Stomach (tissue), 9 donors: Measurements from ENCODE around the gene E2F2. TPM values are rescaled to one million over a fixed set of nuclear protein-coding genes. Genes with fewer than 3 reads are reported as not detected.

ENCODE experiments used
- DNase-seq, 2 donors: peaks; one replicate each; pipeline versions ENCODE4 v3.0.0 to v3.0.0-alpha.2; 2013 to 2019
- H3K27ac ChIP-seq, 5 donors: fragments of 200-600 bp in 4 of 5; sonication (generic) in 4 of 5; one replicate each; pipeline ENCODE4 v1.5.1; 2013 to 2019; ENCODE audit warnings: mild to moderate bottlenecking in 1 of 5, moderate library complexity in 1 of 5
- H3K27me3 ChIP-seq, 3 donors: fragments of 200-600 bp; sonication (generic); one replicate each; pipeline ENCODE4 v1.5.1; 2017 to 2019; ENCODE audit warnings: mixed run types in 1 of 3
- H3K36me3 ChIP-seq, 4 donors: fragments of 200-600 bp; sonication (generic); 1 replicate in 3 of 4; 2 replicates in 1 of 4; pipeline ENCODE4 v1.5.1; 2016 to 2019
- H3K4me1 ChIP-seq, 4 donors: fragments of 200-600 bp; sonication (generic); one replicate each; pipeline ENCODE4 v1.5.1; 2016 to 2019
- H3K4me3 ChIP-seq, 4 donors: fragments of 200-600 bp; sonication (generic) in 3 of 4; one replicate each; pipeline ENCODE4 v1.5.1; 2016 to 2019; ENCODE audit warnings: mild to moderate bottlenecking in 1 of 4
- H3K9me3 ChIP-seq, 4 donors: fragments of 200-600 bp; sonication (generic); one replicate each; pipeline ENCODE4 v1.5.1; 2016 to 2019
- EP300 ChIP-seq: sonication (generic); formaldehyde crosslinking; IDR thresholded peaks from one replicate; pipeline ENCODE4 v1.6.1; 2017; ENCODE audit warnings: antibody characterized with exemption
- POLR2A ChIP-seq, 4 donors: fragments of 450-650 bp; IDR thresholded peaks; one replicate each; pipeline ENCODE4 v1.6.1; 2016; ENCODE audit warnings: antibody characterized with exemption in 4 of 4, control low read depth in 2 of 4, mild to moderate bottlenecking in 1 of 4, moderate library complexity in 1 of 4
- POLR2AphosphoS5 ChIP-seq, 3 donors: sonication (generic); formaldehyde crosslinking; IDR thresholded peaks; one replicate each; pipeline ENCODE4 v1.6.1; 2016; ENCODE audit warnings: antibody characterized with exemption in 3 of 3
- WGBS, 5 donors: extraction: QIAGEN DNeasy Blood & Tissue Kit in 3 of 5; methylation state at CpG; one replicate each; pipeline versions ENCODE4 v1.1.5 to v1.1.7; 2013 to 2018; 5-methylcytosine and 5-hydroxymethylcytosine counted together
- intact Hi-C: fragments of 100-400 bp; cut with DNase I; formaldehyde crosslinking; loops from one replicate; pipeline ENCODE4 v1.15.1; 2023; ENCODE audit warnings: low total_unique reads
- polyA plus RNA-seq, 3 donors: library from polyadenylated mRNA; stranded (reverse); fragments of 200-250 nt; gene quantifications; one replicate each; pipeline ENCODE4 v1.2.3, GENCODE V29; 2013
- total RNA-seq, 5 donors: library from RNA; depleted of rRNA; stranded (reverse); fragments of >200 nt; gene quantifications; one replicate each; pipeline versions ENCODE4 v1.1.0 to v1.2.3, GENCODE V29; 2014 to 2016
- TF ChIP-seq, protein P1 (sequence below), 7 experiments: fragments of 450-650 bp in 4 of 7; fragments of 200-600 bp in 3 of 7; sonication (generic) in 3 of 7; IDR thresholded peaks; one replicate each; pipeline ENCODE4 v1.5.1; 2016 to 2019; ENCODE audit warnings: antibody characterized with exemption in 7 of 7, control low read depth in 2 of 7, mild to moderate bottlenecking in 1 of 7
- donor health status: healthy with polysubstance abuse.
- donor health status: Bipolar disorder and iron deficiency.
- donor health status: healthy.

Gene E2F2
- total and polyA plus RNA-seq, 8 donors: 0.58 to 27.8 (median 2.5) TPM

- H3K27ac ChIP-seq: peak overlapping the region in 4 of 5 donors; percentile 2 to 78 (median 62)
- H3K4me1 ChIP-seq: peaks cover 18 to 50% (median 39%) of the 10 kb centered on the region in 4 donors
- no peaks in the 10 kb centered on the region for H3K36me3 ChIP-seq
- no peaks in the 10 kb centered on the region for H3K9me3 ChIP-seq
- no peak for DNase-seq
- H3K4me3 ChIP-seq: no peak overlapping the region
- intact Hi-C loops: no loop called here
- H3K27me3 ChIP-seq: peaks cover 0 to 18% (median 0%) of the 10 kb centered on the region in 3 donors
- WGBS, 5 donors: 21 to 74% (median 49%) methylated on average over 1 to 3 of the region's 3 CpGs
- TF ChIP-seq POLR2A (IDR thresholded peaks at IDR 0.05): no peak
- TF ChIP-seq, protein P1, sequence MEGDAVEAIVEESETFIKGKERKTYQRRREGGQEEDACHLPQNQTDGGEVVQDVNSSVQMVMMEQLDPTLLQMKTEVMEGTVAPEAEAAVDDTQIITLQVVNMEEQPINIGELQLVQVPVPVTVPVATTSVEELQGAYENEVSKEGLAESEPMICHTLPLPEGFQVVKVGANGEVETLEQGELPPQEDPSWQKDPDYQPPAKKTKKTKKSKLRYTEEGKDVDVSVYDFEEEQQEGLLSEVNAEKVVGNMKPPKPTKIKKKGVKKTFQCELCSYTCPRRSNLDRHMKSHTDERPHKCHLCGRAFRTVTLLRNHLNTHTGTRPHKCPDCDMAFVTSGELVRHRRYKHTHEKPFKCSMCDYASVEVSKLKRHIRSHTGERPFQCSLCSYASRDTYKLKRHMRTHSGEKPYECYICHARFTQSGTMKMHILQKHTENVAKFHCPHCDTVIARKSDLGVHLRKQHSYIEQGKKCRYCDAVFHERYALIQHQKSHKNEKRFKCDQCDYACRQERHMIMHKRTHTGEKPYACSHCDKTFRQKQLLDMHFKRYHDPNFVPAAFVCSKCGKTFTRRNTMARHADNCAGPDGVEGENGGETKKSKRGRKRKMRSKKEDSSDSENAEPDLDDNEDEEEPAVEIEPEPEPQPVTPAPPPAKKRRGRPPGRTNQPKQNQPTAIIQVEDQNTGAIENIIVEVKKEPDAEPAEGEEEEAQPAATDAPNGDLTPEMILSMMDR (IDR thresholded peaks at IDR 0.05): no peak
Observed at GRCh38 chr1:23524163-23524562, 6.9 kb downstream of the E2F2 start.

- DNase-seq: no peak
- Histone ChIP-seq H3K36me3 (peaks cover 0 to 8% (median 0%) of the 10 kb centered on the region in 4 donors), H3K4me1 (peaks cover 9 to 33% (median 24%) of the 10 kb centered on the region in 4 donors), H3K27me3 (peaks cover 0 to 11% (median 0%) of the 10 kb centered on the region in 3 donors), H3K27ac (no peak overlapping the region), H3K4me3 (no peak overlapping the region), H3K9me3 (no peaks in the 10 kb centered on the region)
- WGBS, 5 donors: 81 to 89% (median 83%) methylated on average over 7 of the region's 7 CpGs
- intact Hi-C loops: no loop called here
- TF ChIP-seq, protein P1 (IDR thresholded peaks at IDR 0.05): no peak
- TF ChIP-seq POLR2A (IDR thresholded peaks at IDR 0.05) (no peak), EP300 (no peak), POLR2AphosphoS5 (IDR thresholded peaks at IDR 0.05) (no peak)
Observed at GRCh38 chr1:23522244-23522982, 8.6 kb downstream of the E2F2 start.

DNA sequence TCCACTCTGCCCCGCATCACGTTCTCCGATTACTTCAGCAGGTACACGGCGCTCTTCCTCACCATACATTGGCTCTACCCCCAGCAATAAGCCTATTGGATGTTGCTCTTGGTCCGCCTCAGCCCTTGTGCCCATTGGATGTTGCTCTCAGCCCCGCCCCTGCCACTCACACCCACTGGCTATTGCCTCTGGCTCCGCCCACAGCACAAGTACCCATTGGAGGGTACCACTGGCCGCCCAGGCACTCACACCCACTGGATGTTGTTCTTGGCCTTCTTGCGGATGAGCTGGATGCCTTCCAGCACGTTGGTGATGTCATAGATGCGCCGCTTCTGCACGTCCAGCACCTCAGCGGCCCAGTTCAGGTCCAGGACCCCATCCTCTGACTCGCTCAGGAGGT, 9.4 kb downstream of the E2F2 start:
- intact Hi-C loops: no loop called here
- Histone ChIP-seq H3K4me3 (no peak overlapping the region), H3K27me3 (peaks cover 0 to 3% (median 0%) of the 10 kb centered on the region in 3 donors), H3K36me3 (peaks cover 0 to 8% (median 0%) of the 10 kb centered on the region in 4 donors), H3K27ac (no peak overlapping the region), H3K9me3 (no peaks in the 10 kb centered on the region), H3K4me1 (peaks cover 9 to 25% (median 20%) of the 10 kb centered on the region in 4 donors)
- 93 to 98% (median 96%) methylated on average over 15 to 16 of the region's 16 CpGs for WGBS, 5 donors
- TF ChIP-seq POLR2A (IDR thresholded peaks at IDR 0.05) (no peak), POLR2AphosphoS5 (IDR thresholded peaks at IDR 0.05) (no peak), EP300 (no peak)
- TF ChIP-seq, protein P1 (IDR thresholded peaks at IDR 0.05): no peak
- no peak for DNase-seq

DNA sequence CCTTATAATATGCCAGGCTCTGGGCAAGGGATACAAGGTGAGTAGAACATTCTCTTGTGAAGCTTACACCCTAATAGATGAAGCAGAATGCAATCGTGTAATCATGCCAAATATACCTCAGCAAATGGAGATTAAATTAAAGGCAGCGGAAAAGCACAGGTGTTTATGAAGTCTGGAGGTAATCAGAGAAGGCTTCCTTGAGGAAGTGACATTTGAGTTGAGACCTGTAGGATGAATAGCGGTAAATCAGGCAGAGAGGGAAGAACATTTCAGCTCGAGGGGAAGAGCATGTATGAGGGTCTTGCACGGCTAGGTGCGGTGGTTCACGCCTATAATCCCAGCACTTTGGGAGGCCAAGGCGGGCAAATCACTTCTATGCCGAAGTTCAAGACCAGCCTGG, 13.5 kb downstream of the E2F2 start:
- 88 to 96% (median 94%) methylated on average over 9 of the region's 9 CpGs for WGBS, 5 donors
- Histone ChIP-seq H3K9me3 (no peaks in the 10 kb centered on the region), H3K4me1 (no peaks in the 10 kb centered on the region), H3K36me3 (peaks cover 0 to 16% (median 0%) of the 10 kb centered on the region in 4 donors), H3K27me3 (no peaks in the 10 kb centered on the region), H3K4me3 (no peak overlapping the region), H3K27ac (no peak overlapping the region)
- DNase-seq: no peak
- intact Hi-C loops: no loop called here
- TF ChIP-seq POLR2A (IDR thresholded peaks at IDR 0.05) (no peak), POLR2AphosphoS5 (IDR thresholded peaks at IDR 0.05) (no peak), EP300 (no peak)
- TF ChIP-seq, protein P1 (IDR thresholded peaks at IDR 0.05): no peak
